ENCODE results near the gene WDR86. TPM values are rescaled to one million over a fixed set of nuclear protein-coding genes. Genes with fewer than 3 reads are reported as not detected.

Gene WDR86
- total and polyA plus RNA-seq, 2 of the 4 experiments (the other 2 are of a cell fraction): not detected

DNA sequence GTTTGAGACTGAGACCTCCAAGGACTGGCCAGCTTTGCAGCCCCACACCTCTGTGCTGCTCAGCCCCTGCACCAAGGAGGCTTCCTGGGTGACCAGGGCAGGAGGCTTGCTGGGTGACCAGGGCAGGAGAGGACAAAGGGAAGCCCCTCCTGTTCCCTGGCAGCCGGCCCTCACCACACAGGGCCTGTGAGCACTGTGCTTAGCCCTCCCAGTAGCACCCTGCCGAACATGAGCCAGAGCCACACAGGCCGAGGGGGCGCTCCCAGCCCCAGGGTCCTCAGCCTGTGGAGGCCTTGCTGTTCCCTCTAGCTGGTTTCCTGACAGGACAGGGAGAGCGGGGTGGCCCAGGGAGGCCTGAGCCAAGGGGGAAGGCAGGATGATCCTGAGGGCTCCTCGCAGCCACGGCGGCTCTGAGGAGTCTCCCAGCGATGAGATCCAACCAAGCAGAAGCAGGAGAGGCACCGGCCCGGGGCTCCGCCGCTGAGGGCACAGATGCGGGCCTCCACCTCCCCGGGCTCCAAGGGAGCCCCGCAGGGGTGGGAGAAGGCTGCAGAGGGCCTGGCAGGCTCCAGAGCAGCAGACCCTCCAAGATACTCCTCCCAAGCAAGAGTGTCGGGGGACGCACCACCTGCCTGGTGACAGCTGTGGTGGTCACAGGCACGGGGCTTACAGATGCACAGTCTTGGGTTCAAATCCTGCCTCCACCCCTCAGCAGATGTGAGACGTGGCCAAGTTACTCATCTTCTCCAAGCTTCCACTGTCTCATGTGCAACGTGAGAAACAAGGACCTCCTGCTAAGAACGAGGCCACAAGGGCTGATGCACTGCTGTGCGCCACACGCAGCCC lies 22.5 kb downstream of the WDR86 start:
- ATAC-seq (ENCODE audit: low read depth): no peak
- Histone ChIP-seq H2BK20ac (ENCODE audit: low read depth, low read length) (no peak overlapping the region), H3K23ac (ENCODE audit: low read depth, low read length) (no peak overlapping the region), H2AK5ac (ENCODE audit: low read depth, low read length) (no peak overlapping the region), H3K9me3 (ENCODE audit: control insufficient read depth, insufficient read depth, low read length) (peaks cover 6% of the 10 kb centered on the region), H3K56ac (ENCODE audit: extremely low read depth, insufficient read depth, low read length) (no peak overlapping the region), H3K14ac (replicated peaks; ENCODE audit: low read depth, low read length) (no peak overlapping the region), H3K4me1 (ENCODE audit: control insufficient read depth, insufficient read depth, low read length) (no peaks in the 10 kb centered on the region), H4K8ac (ENCODE audit: low read depth in 2 of 2, low read length in 2 of 2) (no peak overlapping the region), H3K36me3 (ENCODE audit: control insufficient read depth, insufficient read depth, low read length) (no peaks in the 10 kb centered on the region), H2BK15ac (ENCODE audit: low read depth, low read length) (no peak overlapping the region), H3K18ac (ENCODE audit: low read depth, low read length) (no peak overlapping the region), H4K91ac (ENCODE audit: insufficient read depth, low read depth, low read length) (no peak overlapping the region), H2BK120ac (ENCODE audit: low read depth, low read length) (no peak overlapping the region), H3K27ac (ENCODE audit: insufficient read depth, low read length) (no peak overlapping the region), H3K9me1 (ENCODE audit: insufficient read depth, low read length) (no peaks in the 10 kb centered on the region), H3K27me3 (ENCODE audit: control insufficient read depth, insufficient read depth, low read length) (peaks cover 55% of the 10 kb centered on the region), H3K4ac (ENCODE audit: low read depth, low read length) (no peak overlapping the region), H3K4me3 (ENCODE audit: insufficient read depth, low read depth, low read length) (no peak overlapping the region), H4K5ac (ENCODE audit: low read depth, low read length) (no peak overlapping the region), H2AFZ (replicated peaks; ENCODE audit: low read length, poor library complexity) (no peak overlapping the region), H4K20me1 (ENCODE audit: insufficient read depth, low read length) (no peaks in the 10 kb centered on the region), H3K79me1 (ENCODE audit: low read depth in 1 of 2, low read length in 2 of 2) (no peaks in the 10 kb centered on the region), H2BK5ac (ENCODE audit: low read depth, low read length, poor library complexity, severe bottlenecking) (no peak overlapping the region), H2AK9ac (replicated peaks; ENCODE audit: low read depth, low read length, poor library complexity) (no peak overlapping the region), H3K9ac (ENCODE audit: low read depth, low read length) (no peak overlapping the region), H3K4me2 (ENCODE audit: low read depth, low read length) (no peak overlapping the region)
- POLR2A ChIA-PET (ENCODE audit: unreplicated experiment): no interaction called here
- DNase-seq: no peak
- BruUV-seq (replicated peaks): no TSS peak
- in situ Hi-C loops (cut with MboI; ENCODE audit: low sequenced_read_pairs): no loop called here
- dilution Hi-C loops (cut with HindIII; ENCODE audit: low sequenced_read_pairs, unreplicated experiment): no loop called here
- 83% methylated on average over 10 of the region's 24 CpGs; no CpG with 5 or more reads in 1 of the 2 experiments for WGBS, 2 experiments (ENCODE audit: extremely low coverage in 2 of 2, insufficient read length in 1 of 2)
- TF ChIP-seq FOS (IDR thresholded peaks at IDR 0.05; ENCODE audit: low read depth, low read length): no peak
- TF ChIP-seq, protein P1, sequence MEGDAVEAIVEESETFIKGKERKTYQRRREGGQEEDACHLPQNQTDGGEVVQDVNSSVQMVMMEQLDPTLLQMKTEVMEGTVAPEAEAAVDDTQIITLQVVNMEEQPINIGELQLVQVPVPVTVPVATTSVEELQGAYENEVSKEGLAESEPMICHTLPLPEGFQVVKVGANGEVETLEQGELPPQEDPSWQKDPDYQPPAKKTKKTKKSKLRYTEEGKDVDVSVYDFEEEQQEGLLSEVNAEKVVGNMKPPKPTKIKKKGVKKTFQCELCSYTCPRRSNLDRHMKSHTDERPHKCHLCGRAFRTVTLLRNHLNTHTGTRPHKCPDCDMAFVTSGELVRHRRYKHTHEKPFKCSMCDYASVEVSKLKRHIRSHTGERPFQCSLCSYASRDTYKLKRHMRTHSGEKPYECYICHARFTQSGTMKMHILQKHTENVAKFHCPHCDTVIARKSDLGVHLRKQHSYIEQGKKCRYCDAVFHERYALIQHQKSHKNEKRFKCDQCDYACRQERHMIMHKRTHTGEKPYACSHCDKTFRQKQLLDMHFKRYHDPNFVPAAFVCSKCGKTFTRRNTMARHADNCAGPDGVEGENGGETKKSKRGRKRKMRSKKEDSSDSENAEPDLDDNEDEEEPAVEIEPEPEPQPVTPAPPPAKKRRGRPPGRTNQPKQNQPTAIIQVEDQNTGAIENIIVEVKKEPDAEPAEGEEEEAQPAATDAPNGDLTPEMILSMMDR (conservative IDR thresholded peaks at IDR 0.05; ENCODE audit: low read depth, low read length): no peak
- no peak for TF ChIP-seq RCOR1 (IDR thresholded peaks at IDR 0.05; ENCODE audit: insufficient replicate concordance, low read length)
- TF ChIP-seq, protein P2, sequence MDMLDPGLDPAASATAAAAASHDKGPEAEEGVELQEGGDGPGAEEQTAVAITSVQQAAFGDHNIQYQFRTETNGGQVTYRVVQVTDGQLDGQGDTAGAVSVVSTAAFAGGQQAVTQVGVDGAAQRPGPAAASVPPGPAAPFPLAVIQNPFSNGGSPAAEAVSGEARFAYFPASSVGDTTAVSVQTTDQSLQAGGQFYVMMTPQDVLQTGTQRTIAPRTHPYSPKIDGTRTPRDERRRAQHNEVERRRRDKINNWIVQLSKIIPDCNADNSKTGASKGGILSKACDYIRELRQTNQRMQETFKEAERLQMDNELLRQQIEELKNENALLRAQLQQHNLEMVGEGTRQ (IDR thresholded peaks at IDR 0.05; ENCODE audit: low read depth, low read length): no peak
- no peak for TF ChIP-seq MAZ (IDR thresholded peaks at IDR 0.05; ENCODE audit: borderline replicate concordance, low read depth, low read length)
- no peak for TF ChIP-seq CEBPB (IDR thresholded peaks at IDR 0.05; ENCODE audit: low read depth, low read length)
- no peak for TF ChIP-seq RAD21 (IDR thresholded peaks at IDR 0.05; ENCODE audit: low read length)
- CTCF ChIA-PET: no interaction called here
- intact Hi-C loops (cut with micrococcal nuclease): no loop called here
